Breast epithelium (tissue), 4 donors: ENCODE data around the gene CFAP100. TPM values are rescaled to one million over a fixed set of nuclear protein-coding genes. Genes with fewer than 3 reads are reported as not detected.

Experiments
- DNase-seq, 2 donors: peaks; one replicate each; pipeline ENCODE4 v3.0.0-alpha.2; 2019; ENCODE audit warnings: low spot score in 2 of 2
- H3K27ac ChIP-seq, 2 donors: fragments of 200-600 bp; sonication (generic) in 1 of 2; one replicate each; pipeline ENCODE4 v1.5.1; 2016 to 2019; ENCODE audit warnings: mild to moderate bottlenecking in 1 of 2
- H3K27me3 ChIP-seq, 2 donors: fragments of 200-600 bp; sonication (generic) in 1 of 2; one replicate each; pipeline versions ENCODE4 v1.5.1 to v1.6.0; 2017 to 2019; ENCODE audit warnings: control low read depth in 1 of 2, mild to moderate bottlenecking in 1 of 2
- H3K36me3 ChIP-seq: fragments of 200-600 bp; one replicate; pipeline ENCODE4 v1.5.1; 2019
- H3K4me1 ChIP-seq, 2 donors: fragments of 200-600 bp; sonication (generic); one replicate each; pipeline ENCODE4 v1.5.1; 2016 to 2019; ENCODE audit warnings: control low read depth in 1 of 2
- H3K4me3 ChIP-seq, 3 donors: fragments of 200-600 bp; sonication (generic); 1 replicate in 2 of 3; 2 replicates in 1 of 3; pipeline ENCODE4 v1.5.1; 2016 to 2019; ENCODE audit warnings: mild to moderate bottlenecking in 3 of 3, moderate library complexity in 2 of 3
- H3K9me3 ChIP-seq, 2 donors: fragments of 200-600 bp; sonication (generic) in 1 of 2; one replicate each; pipeline ENCODE4 v1.5.1; 2016 to 2019; ENCODE audit warnings: control low read depth in 1 of 2
- POLR2A ChIP-seq: fragments of 450-650 bp; IDR thresholded peaks from one replicate; pipeline ENCODE4 v1.6.1; 2016; ENCODE audit warnings: antibody characterized with exemption, mild to moderate bottlenecking, moderate library complexity
- POLR2AphosphoS5 ChIP-seq, 3 donors: sonication (generic); formaldehyde crosslinking; IDR thresholded peaks; one replicate each; pipeline ENCODE4 v1.6.1; 2017; ENCODE audit warnings: antibody characterized with exemption in 3 of 3
- intact Hi-C: fragments of 100-400 bp; cut with DNase I; formaldehyde crosslinking; loops from one replicate; pipeline ENCODE4 v1.15.1; 2023; ENCODE audit warnings: low total_unique reads
- total RNA-seq, 3 donors: library from RNA; depleted of rRNA; stranded (reverse); fragments of >200 nt; gene quantifications; one replicate each; pipeline ENCODE4 v1.1.0, GENCODE V29; 2016
- TF ChIP-seq, protein P1 (sequence below), 3 donors: fragments of 450-650 bp; IDR thresholded peaks; one replicate each; pipeline ENCODE4 v1.5.1; 2016 to 2017; ENCODE audit warnings: antibody characterized with exemption in 3 of 3, mild to moderate bottlenecking in 3 of 3, moderate library complexity in 3 of 3

Gene CFAP100
- total RNA-seq, 3 donors from 2014 or later: not detected

DNA sequence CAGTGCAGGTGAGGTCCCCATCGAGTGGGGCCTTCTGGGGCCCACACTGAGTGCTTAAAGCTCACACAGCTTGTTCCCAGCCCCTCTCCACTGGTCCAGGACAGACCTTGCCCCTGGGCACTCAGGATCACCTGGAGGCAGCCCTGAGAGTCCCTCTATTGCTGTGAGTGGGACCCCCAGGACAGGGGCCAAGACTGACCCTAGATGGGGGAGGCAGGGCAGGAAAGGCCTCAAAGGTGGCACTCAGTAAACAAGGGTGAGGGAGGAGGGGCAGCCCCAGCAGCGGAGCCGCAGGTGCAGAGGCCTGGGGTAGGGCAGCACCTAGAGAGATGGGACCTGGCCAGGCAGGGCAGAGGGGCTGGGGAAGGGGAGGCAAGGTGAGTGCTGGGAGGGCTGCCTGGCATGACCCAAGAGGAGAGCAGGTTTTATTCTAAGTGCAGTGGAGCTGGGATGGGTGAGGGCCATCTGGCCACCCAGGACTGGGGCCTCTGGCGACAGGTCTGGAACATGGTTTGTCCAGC, 27.9 kb downstream of the CFAP100 start:
- Histone ChIP-seq H3K4me1 (no peaks in the 10 kb centered on the region), H3K4me3 (no peak overlapping the region), H3K36me3 (no peaks in the 10 kb centered on the region), H3K27ac (no peak overlapping the region), H3K9me3 (peaks cover 9 to 13% of the 10 kb centered on the region in 2 donors), H3K27me3 (peaks cover 0 to 11% of the 10 kb centered on the region in 2 donors)
- intact Hi-C loops: no loop called here
- DNase-seq: peak in 1 of 2 donors; percentile 34
- TF ChIP-seq, protein P1, sequence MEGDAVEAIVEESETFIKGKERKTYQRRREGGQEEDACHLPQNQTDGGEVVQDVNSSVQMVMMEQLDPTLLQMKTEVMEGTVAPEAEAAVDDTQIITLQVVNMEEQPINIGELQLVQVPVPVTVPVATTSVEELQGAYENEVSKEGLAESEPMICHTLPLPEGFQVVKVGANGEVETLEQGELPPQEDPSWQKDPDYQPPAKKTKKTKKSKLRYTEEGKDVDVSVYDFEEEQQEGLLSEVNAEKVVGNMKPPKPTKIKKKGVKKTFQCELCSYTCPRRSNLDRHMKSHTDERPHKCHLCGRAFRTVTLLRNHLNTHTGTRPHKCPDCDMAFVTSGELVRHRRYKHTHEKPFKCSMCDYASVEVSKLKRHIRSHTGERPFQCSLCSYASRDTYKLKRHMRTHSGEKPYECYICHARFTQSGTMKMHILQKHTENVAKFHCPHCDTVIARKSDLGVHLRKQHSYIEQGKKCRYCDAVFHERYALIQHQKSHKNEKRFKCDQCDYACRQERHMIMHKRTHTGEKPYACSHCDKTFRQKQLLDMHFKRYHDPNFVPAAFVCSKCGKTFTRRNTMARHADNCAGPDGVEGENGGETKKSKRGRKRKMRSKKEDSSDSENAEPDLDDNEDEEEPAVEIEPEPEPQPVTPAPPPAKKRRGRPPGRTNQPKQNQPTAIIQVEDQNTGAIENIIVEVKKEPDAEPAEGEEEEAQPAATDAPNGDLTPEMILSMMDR (IDR thresholded peaks at IDR 0.05): no peak
- TF ChIP-seq POLR2A (no peak), POLR2AphosphoS5 (IDR thresholded peaks at IDR 0.05) (no peak)

DNA sequence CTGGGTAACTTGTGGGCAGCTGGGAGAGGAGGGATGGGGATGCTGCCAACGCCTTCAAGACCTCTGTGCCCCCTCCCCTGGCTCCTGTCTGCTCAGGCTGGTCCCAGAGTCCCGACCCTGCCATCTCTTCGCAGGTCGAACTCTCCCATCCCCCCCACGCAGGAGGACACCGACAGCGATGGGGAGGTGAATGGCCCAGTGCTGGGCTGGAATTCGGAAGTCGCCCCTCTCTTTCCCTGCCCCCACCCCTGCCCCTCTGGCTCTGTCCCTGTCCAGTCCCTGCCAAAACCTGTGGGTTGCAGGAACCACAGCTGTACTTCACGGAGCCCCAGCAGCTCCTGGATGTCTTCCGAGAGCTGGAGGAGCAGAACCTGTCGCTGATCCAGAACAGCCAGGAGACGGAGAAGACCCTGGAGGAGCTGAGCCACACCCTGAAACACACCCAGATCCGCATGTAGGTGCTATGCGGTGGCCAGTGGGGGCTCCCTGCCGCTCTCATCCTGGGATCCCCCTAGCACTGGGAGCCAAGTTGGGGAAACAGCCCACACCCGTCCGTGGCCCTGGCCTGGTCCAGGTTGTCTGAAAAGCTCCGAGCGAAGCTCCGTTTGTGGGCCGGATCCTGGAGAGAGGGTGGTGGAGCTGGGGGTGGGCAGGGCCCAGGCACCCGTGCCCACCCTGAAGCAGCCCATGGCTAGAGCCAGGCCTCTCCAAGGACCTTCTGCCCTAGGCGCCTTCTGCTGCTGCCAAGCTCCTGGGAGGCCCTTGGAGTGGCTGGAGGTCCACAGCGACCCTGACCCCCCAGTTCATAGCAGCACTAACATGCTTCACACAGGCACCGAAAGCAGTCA, 28.7 kb downstream of the CFAP100 start:
- peaks cover 0 to 3% of the 10 kb centered on the region in 2 donors for H3K27me3 ChIP-seq
- H3K27ac ChIP-seq: no peak overlapping the region
- no peaks in the 10 kb centered on the region for H3K4me1 ChIP-seq
- H3K4me3 ChIP-seq: no peak overlapping the region
- H3K36me3 ChIP-seq: no peaks in the 10 kb centered on the region
- intact Hi-C loops: no loop called here
- DNase-seq: peak in 1 of 2 donors; percentile 28
- TF ChIP-seq POLR2A: no peak
- peaks cover 9 to 20% of the 10 kb centered on the region in 2 donors for H3K9me3 ChIP-seq

DNA sequence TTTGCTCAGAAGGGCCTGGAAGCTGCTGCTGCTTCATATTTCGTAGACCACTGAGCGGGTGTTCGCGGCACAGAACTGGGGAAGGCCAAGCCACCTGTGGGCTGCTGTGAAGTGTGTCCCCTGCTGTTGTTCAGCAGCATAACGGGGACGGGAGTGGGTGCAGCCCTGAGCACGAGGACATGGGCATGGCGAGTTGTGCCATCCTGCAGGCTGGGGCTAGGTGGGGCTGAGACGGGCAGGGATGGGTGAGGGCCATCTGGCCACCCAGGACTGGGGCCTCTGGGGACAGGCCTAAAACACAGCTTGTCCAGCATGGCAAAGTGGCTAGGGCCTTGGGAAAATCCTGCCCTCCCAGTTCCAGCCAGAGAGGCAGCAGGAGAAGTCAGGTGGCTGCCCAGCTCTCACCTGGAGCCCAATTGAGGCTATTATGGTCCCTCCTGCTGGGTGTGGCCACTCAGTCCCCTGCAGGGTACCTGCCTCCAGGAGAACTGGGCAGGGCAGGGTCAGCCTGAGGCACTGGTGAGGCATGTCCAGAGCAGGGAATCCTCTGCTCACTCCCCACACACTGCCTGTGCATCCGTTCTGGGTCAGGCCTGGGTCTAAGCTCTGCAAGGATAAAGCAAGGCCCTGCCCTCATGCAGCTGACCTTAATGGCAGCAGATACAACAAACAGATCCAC, 29.5 kb downstream of the CFAP100 start:
- DNase-seq: peak in 1 of 2 donors; percentile 38
- TF ChIP-seq, protein P1 (IDR thresholded peaks at IDR 0.05): no peak
- TF ChIP-seq POLR2A (no peak), POLR2AphosphoS5 (IDR thresholded peaks at IDR 0.05) (no peak)
- Histone ChIP-seq H3K9me3 (peaks cover 9 to 20% of the 10 kb centered on the region in 2 donors), H3K4me1 (no peaks in the 10 kb centered on the region), H3K36me3 (no peaks in the 10 kb centered on the region), H3K27me3 (no peaks in the 10 kb centered on the region), H3K27ac (no peak overlapping the region), H3K4me3 (no peak overlapping the region)
- intact Hi-C loops: no loop called here

DNA sequence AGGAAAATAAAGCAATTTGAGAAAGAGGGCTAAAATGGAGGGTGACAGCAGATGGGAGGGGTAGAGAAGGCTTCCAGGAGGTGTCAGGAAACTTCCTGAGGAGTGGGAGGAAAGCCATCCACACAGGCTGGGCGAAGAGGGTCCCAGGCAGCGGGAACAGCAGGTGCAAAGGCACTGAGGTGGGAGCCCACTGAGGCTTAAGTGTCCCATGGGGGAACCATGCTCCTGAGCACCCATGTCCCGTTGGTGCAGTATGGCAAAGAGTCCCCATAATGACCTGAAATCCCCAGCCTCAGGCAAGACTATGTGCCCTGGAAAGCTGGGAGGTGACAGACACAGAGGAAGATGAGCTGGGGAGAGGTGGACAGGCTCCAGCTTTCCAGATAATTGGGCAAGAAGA, 30.0 kb downstream of the CFAP100 start:
- TF ChIP-seq POLR2A: no peak
- TF ChIP-seq POLR2AphosphoS5 (IDR thresholded peaks at IDR 0.05): no peak
- TF ChIP-seq, protein P1 (IDR thresholded peaks at IDR 0.05): no peak
- Histone ChIP-seq H3K4me3 (no peak overlapping the region), H3K27ac (no peak overlapping the region), H3K4me1 (no peaks in the 10 kb centered on the region), H3K36me3 (no peaks in the 10 kb centered on the region), H3K9me3 (peaks cover 9 to 20% of the 10 kb centered on the region in 2 donors), H3K27me3 (no peaks in the 10 kb centered on the region)
- intact Hi-C loops: no loop called here
- peak in 1 of 2 donors; percentile 27 for DNase-seq

DNA sequence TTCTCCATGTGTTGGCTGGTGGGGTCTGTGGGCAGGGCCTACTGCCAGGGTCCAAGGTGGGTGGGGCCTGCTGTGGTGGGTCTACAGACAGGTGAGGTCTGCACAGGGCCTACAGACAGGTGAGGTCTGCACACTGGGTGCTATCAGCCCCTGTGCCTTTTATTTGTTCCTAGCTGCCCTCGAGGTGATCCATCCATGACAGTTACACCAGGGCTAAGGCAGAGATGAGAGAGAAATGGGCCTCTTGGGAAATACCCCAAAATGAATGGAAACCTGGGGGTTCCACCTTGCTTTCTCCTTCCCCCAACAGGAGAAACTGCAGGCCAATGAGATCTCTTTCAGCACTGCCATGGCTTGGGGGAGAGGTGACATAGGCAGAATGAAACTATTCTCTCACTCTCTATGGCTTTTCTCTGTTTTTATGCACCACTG, 36.4 kb downstream of the CFAP100 start:
- TF ChIP-seq, protein P1 (IDR thresholded peaks at IDR 0.05): no peak
- no peak for TF ChIP-seq POLR2A
- no peak for TF ChIP-seq POLR2AphosphoS5 (IDR thresholded peaks at IDR 0.05)
- Histone ChIP-seq H3K27me3 (no peaks in the 10 kb centered on the region), H3K4me1 (no peaks in the 10 kb centered on the region), H3K9me3 (peaks cover 16 to 28% of the 10 kb centered on the region in 2 donors), H3K36me3 (no peaks in the 10 kb centered on the region), H3K4me3 (no peak overlapping the region), H3K27ac (no peak overlapping the region)
- intact Hi-C loops: no loop called here
- DNase-seq: no peak
